ENCODE results near the gene LURAP1L.

The LURAP1L gene

DNA sequence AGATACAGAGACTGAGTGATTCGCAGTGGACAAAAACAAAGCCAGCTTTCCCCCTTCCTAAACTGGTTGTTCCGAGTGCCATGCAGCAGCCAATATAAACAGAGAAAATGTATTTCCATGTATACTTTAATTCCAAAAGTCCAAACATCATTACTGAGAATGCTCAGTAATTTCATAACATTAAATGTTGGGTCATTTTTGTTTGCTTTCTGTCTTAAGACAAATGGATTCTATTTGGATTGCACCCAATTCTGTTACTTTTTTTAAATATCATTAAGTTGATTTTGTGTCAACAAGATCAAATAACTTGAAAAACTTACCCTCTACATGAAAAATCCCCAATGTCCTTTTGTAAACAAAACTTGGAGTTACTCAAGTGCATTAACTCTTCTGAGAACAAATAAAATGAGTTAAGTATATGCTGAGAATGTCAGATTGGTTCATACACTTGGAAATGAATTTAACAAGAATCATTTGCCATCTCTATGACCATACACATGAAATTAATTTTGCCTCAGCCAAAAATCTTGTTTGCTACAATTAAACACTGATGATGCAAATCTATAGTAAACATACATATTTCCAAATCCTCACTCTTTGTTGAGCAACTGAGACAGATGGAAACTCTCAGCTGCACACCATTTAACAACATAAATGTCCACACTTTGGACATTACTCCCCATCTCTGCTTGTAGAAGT, 19.4 kb downstream of the LURAP1L start:
- no peak overlapping the region for H2AFZ ChIP-seq (ENCODE audit: low read length, unreplicated experiment)
- H3K79me2 ChIP-seq (ENCODE audit: control insufficient read depth, insufficient read depth, low read length, unreplicated experiment) = peaks cover 37% of the 10 kb centered on the region
- H3K27me3 ChIP-seq (ENCODE audit: insufficient read depth, low read length) = no peaks in the 10 kb centered on the region
- peak overlapping the region; percentile 27 for H3K27ac ChIP-seq (ENCODE audit: low read depth, low read length)
- peaks cover 62% of the 10 kb centered on the region for H3K4me1 ChIP-seq (ENCODE audit: control insufficient read depth, insufficient read depth, low read length, unreplicated experiment)
- H3K4me3 ChIP-seq (ENCODE audit: low read depth, low read length) = no peak overlapping the region
- no peaks in the 10 kb centered on the region for H3K36me3 ChIP-seq (ENCODE audit: insufficient read depth, low read length)

DNA sequence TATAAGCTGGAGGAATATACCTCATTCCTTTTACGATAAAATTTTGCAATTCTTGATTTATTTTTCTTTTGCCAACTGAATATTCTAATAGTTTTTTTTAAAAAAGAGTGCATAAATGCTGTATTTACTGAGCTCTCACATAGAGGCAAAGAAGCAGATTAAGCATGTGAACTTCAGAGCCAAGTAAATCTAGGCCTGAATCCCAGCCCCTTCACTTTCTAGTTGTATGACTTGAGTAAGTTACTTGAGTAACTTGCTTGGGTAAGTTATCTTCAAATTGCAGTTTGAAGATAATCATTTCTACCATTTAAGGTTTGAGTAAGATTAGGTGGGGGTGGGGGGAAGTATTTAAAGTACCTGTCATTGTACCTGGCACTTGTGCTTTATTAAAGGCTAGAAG, 21.8 kb downstream of the LURAP1L start:
- Histone ChIP-seq H3K79me2 (ENCODE audit: control insufficient read depth, insufficient read depth, low read length, unreplicated experiment) (peaks cover 28% of the 10 kb centered on the region), H3K4me3 (ENCODE audit: low read depth, low read length) (no peak overlapping the region), H3K27ac (ENCODE audit: low read depth, low read length) (no peak overlapping the region), H3K36me3 (ENCODE audit: insufficient read depth, low read length) (no peaks in the 10 kb centered on the region), H3K27me3 (ENCODE audit: insufficient read depth, low read length) (no peaks in the 10 kb centered on the region), H3K4me1 (ENCODE audit: control insufficient read depth, insufficient read depth, low read length, unreplicated experiment) (peaks cover 44% of the 10 kb centered on the region), H2AFZ (ENCODE audit: low read length, unreplicated experiment) (no peak overlapping the region)

DNA sequence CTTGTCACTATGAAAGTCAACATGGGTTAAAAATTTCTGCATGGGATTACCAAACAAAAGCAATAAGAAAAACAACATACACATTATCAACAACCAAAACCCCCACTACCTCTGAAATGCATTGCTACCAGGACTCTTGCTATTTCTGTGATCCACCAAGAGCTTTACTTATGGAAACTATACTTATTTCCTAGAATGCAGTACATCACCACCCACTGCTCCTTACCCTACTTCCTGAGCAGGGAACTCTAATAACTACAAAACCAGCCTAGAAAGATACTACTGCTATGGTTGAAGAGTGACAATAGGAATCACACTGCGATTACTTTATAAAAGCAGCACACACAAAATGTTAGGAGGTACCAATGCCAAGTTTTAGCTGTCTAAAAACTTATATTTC, 22.2 kb downstream of the LURAP1L start:
- no peaks in the 10 kb centered on the region for H3K27me3 ChIP-seq (ENCODE audit: insufficient read depth, low read length)
- H3K27ac ChIP-seq (ENCODE audit: low read depth, low read length) = no peak overlapping the region
- H2AFZ ChIP-seq (ENCODE audit: low read length, unreplicated experiment) = no peak overlapping the region
- H3K79me2 ChIP-seq (ENCODE audit: control insufficient read depth, insufficient read depth, low read length, unreplicated experiment) = peaks cover 24% of the 10 kb centered on the region
- H3K4me3 ChIP-seq (ENCODE audit: low read depth, low read length) = no peak overlapping the region
- H3K4me1 ChIP-seq (ENCODE audit: control insufficient read depth, insufficient read depth, low read length, unreplicated experiment) = peaks cover 44% of the 10 kb centered on the region
- no peaks in the 10 kb centered on the region for H3K36me3 ChIP-seq (ENCODE audit: insufficient read depth, low read length)

DNA sequence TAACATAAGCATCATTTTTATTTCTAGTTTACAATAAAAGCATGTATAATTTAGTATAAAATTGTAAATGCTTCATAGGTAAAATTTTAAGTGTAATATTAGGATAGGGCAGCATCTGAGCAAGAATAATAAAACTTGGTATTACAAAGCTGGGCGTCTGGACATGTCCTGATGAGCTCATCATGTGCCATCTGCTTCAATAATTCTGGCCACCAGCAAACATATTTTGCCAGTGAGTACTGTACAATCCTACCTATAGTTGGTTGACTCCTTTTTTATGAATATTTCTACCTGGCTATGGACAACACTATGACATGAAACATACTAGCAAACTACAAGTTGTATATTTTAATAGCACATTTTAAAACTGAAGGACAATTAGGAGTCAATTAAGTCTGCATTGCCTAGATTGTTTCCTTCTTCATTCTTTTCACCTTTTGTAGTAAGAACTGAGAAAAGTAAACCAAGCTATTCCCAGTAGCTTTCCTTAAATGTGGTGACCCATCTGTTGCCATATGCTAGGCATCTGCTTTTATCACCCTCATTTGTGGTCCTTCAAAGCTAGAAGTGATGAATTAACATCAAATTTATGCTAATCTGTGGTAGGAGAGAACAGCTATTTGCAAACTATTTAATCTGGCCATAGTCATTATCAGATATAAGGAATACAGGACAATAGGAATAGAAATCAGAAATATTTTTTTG, 23.4 kb downstream of the LURAP1L start:
- H3K27ac ChIP-seq (ENCODE audit: low read depth, low read length) = no peak overlapping the region
- no peaks in the 10 kb centered on the region for H3K27me3 ChIP-seq (ENCODE audit: insufficient read depth, low read length)
- H3K79me2 ChIP-seq (ENCODE audit: control insufficient read depth, insufficient read depth, low read length, unreplicated experiment) = peaks cover 16% of the 10 kb centered on the region
- no peak overlapping the region for H2AFZ ChIP-seq (ENCODE audit: low read length, unreplicated experiment)
- H3K4me1 ChIP-seq (ENCODE audit: control insufficient read depth, insufficient read depth, low read length, unreplicated experiment) = peaks cover 39% of the 10 kb centered on the region
- H3K36me3 ChIP-seq (ENCODE audit: insufficient read depth, low read length) = peaks cover 3% of the 10 kb centered on the region; the same call in 1 of the 2 replicates
- no peak overlapping the region for H3K4me3 ChIP-seq (ENCODE audit: low read depth, low read length)

GRCh38 chr9:12801187-12801586, 26.4 kb downstream of the LURAP1L start:
- Histone ChIP-seq H3K36me3 (ENCODE audit: insufficient read depth, low read length) (peaks cover 3% of the 10 kb centered on the region; the same call in 1 of the 2 replicates), H2AFZ (ENCODE audit: low read length, unreplicated experiment) (no peak overlapping the region), H3K79me2 (ENCODE audit: control insufficient read depth, insufficient read depth, low read length, unreplicated experiment) (peaks cover 3% of the 10 kb centered on the region), H3K4me1 (ENCODE audit: control insufficient read depth, insufficient read depth, low read length, unreplicated experiment) (peaks cover 22% of the 10 kb centered on the region), H3K27ac (ENCODE audit: low read depth, low read length) (no peak overlapping the region), H3K4me3 (ENCODE audit: low read depth, low read length) (no peak overlapping the region), H3K27me3 (ENCODE audit: insufficient read depth, low read length) (no peaks in the 10 kb centered on the region)

DNA sequence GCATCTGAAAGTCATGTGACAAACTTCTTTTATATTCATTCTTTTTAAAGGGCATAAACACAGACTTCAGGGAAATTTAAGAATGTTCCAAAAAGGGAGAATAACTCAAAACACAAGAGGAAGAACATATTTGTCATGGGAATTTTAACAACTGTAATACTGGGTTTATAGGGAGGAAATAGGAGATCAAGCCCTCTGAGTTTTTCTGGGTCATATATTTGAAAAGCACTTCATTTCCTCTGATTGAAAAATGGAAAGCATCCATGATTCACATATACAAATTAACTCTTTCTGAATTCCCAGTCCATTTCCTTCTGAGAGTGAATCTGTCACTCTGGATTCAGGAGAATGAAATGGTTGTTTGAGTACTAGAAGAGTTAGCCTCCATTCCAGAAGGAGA, 26.8 kb downstream of the LURAP1L start:
- peaks cover 22% of the 10 kb centered on the region for H3K4me1 ChIP-seq (ENCODE audit: control insufficient read depth, insufficient read depth, low read length, unreplicated experiment)
- H3K36me3 ChIP-seq (ENCODE audit: insufficient read depth, low read length) = peaks cover 3% of the 10 kb centered on the region; the same call in 1 of the 2 replicates
- H3K79me2 ChIP-seq (ENCODE audit: control insufficient read depth, insufficient read depth, low read length, unreplicated experiment) = peaks cover 3% of the 10 kb centered on the region
- 0 out of 2 replicates have a peak overlapping the region, but pooled peaks have one; percentile 11 for H3K27ac ChIP-seq (ENCODE audit: low read depth, low read length)
- H3K27me3 ChIP-seq (ENCODE audit: insufficient read depth, low read length) = no peaks in the 10 kb centered on the region
- H3K4me3 ChIP-seq (ENCODE audit: low read depth, low read length) = no peak overlapping the region
- peak overlapping the region; percentile 37 for H2AFZ ChIP-seq (ENCODE audit: low read length, unreplicated experiment)

DNA sequence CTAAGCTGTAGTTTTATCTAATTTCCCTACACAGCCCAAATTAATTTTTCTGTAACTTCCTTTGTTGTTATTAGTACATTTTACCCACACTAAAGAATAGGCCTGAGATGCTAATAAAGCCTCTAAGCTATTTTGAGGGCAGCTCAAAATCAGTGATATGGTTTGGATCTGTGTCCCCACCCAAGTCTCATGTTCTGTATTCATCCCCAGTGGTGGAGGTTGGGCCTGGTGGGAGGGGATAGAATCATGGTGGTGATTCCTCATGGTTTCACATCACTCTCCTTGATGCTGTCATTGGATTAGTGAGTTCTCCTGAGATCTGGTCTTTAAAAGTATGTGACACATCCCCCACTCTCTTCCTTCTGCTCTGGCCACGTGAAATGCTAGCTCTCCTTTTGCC, 27.3 kb downstream of the LURAP1L start:
- Histone ChIP-seq H3K4me1 (ENCODE audit: control insufficient read depth, insufficient read depth, low read length, unreplicated experiment) (peaks cover 19% of the 10 kb centered on the region), H3K27ac (ENCODE audit: low read depth, low read length) (no peak overlapping the region), H3K36me3 (ENCODE audit: insufficient read depth, low read length) (peaks cover 3% of the 10 kb centered on the region; the same call in 1 of the 2 replicates), H3K4me3 (ENCODE audit: low read depth, low read length) (no peak overlapping the region), H2AFZ (ENCODE audit: low read length, unreplicated experiment) (peak overlapping the region; percentile 37), H3K27me3 (ENCODE audit: insufficient read depth, low read length) (no peaks in the 10 kb centered on the region), H3K79me2 (ENCODE audit: control insufficient read depth, insufficient read depth, low read length, unreplicated experiment) (peaks cover 3% of the 10 kb centered on the region)

GRCh38 chr9:12808569-12808968, 33.7 kb downstream of the LURAP1L start:
- H3K36me3 ChIP-seq (ENCODE audit: insufficient read depth, low read length) = peaks cover 20% of the 10 kb centered on the region; the same call in 1 of the 2 replicates
- peaks cover 18% of the 10 kb centered on the region for H3K79me2 ChIP-seq (ENCODE audit: control insufficient read depth, insufficient read depth, low read length, unreplicated experiment)
- peaks cover 24% of the 10 kb centered on the region for H3K4me1 ChIP-seq (ENCODE audit: control insufficient read depth, insufficient read depth, low read length, unreplicated experiment)
- no peak overlapping the region for H2AFZ ChIP-seq (ENCODE audit: low read length, unreplicated experiment)
- H3K27me3 ChIP-seq (ENCODE audit: insufficient read depth, low read length) = no peaks in the 10 kb centered on the region
- H3K27ac ChIP-seq (ENCODE audit: low read depth, low read length) = no peak overlapping the region
- H3K4me3 ChIP-seq (ENCODE audit: low read depth, low read length) = no peak overlapping the region

- H2AFZ ChIP-seq (ENCODE audit: low read length, unreplicated experiment) = no peak overlapping the region
- peak overlapping the region; percentile 0; the same call in 1 of the 2 replicates for H3K27ac ChIP-seq (ENCODE audit: low read depth, low read length)
- no peaks in the 10 kb centered on the region for H3K27me3 ChIP-seq (ENCODE audit: insufficient read depth, low read length)
These were observed 34.9 kb downstream of the LURAP1L start for GRCh38 chr9:12809720-12810119.

GRCh38 chr9:12811935-12812334, 37.1 kb downstream of the LURAP1L start:
- no peak overlapping the region for H2AFZ ChIP-seq (ENCODE audit: low read length, unreplicated experiment)
- peaks cover 20% of the 10 kb centered on the region; the same call in 1 of the 2 replicates for H3K36me3 ChIP-seq (ENCODE audit: insufficient read depth, low read length)
- H3K27me3 ChIP-seq (ENCODE audit: insufficient read depth, low read length) = no peaks in the 10 kb centered on the region
- H3K4me3 ChIP-seq (ENCODE audit: low read depth, low read length) = no peak overlapping the region
- H3K79me2 ChIP-seq (ENCODE audit: control insufficient read depth, insufficient read depth, low read length, unreplicated experiment) = peaks cover 35% of the 10 kb centered on the region
- H3K4me1 ChIP-seq (ENCODE audit: control insufficient read depth, insufficient read depth, low read length, unreplicated experiment) = peaks cover 53% of the 10 kb centered on the region
- peak overlapping the region; percentile 99 for H3K27ac ChIP-seq (ENCODE audit: low read depth, low read length)

More at GRCh38 chr9:12809720-12810119, 34.9 kb downstream of the LURAP1L start:
- no peak overlapping the region for H3K4me3 ChIP-seq (ENCODE audit: low read depth, low read length)
- peaks cover 19% of the 10 kb centered on the region for H3K79me2 ChIP-seq (ENCODE audit: control insufficient read depth, insufficient read depth, low read length, unreplicated experiment)
- H3K4me1 ChIP-seq (ENCODE audit: control insufficient read depth, insufficient read depth, low read length, unreplicated experiment) = peaks cover 31% of the 10 kb centered on the region
- H3K36me3 ChIP-seq (ENCODE audit: insufficient read depth, low read length) = peaks cover 20% of the 10 kb centered on the region; the same call in 1 of the 2 replicates

Measured in ACC112 (cell line).